ENCODE measurements around the gene SLC39A8.
"Not testable (repeated sequence)": the region's sequence is repeated elsewhere in the genome, so short reads cannot be mapped to it uniquely, and the experiment has no call there.

Gene SLC39A8

GRCh38 chr4:102250341-102250740 lies 94.9 kb downstream of the SLC39A8 start:
- in situ Hi-C loops (cut with HindIII; ENCODE audit: low sequenced_read_pairs): no loop called here

GRCh38 chr4:102247041-102247440 lies 98.2 kb downstream of the SLC39A8 start:
- DNase-seq (ENCODE audit: low read depth): peak; percentile 74
- in situ Hi-C loops (cut with HindIII; ENCODE audit: low sequenced_read_pairs): no loop called here
- TF ChIP-seq, protein P1, sequence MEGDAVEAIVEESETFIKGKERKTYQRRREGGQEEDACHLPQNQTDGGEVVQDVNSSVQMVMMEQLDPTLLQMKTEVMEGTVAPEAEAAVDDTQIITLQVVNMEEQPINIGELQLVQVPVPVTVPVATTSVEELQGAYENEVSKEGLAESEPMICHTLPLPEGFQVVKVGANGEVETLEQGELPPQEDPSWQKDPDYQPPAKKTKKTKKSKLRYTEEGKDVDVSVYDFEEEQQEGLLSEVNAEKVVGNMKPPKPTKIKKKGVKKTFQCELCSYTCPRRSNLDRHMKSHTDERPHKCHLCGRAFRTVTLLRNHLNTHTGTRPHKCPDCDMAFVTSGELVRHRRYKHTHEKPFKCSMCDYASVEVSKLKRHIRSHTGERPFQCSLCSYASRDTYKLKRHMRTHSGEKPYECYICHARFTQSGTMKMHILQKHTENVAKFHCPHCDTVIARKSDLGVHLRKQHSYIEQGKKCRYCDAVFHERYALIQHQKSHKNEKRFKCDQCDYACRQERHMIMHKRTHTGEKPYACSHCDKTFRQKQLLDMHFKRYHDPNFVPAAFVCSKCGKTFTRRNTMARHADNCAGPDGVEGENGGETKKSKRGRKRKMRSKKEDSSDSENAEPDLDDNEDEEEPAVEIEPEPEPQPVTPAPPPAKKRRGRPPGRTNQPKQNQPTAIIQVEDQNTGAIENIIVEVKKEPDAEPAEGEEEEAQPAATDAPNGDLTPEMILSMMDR (IDR thresholded peaks at IDR 0.05; ENCODE audit: low read depth, low read length, missing control alignments): no peak
- H3K4me3 ChIP-seq (ENCODE audit: low read depth, low read length): no peak overlapping the region

More at GRCh38 chr4:102250341-102250740, 94.9 kb downstream of the SLC39A8 start:
- TF ChIP-seq, protein P1 (IDR thresholded peaks at IDR 0.05; ENCODE audit: low read depth, low read length, missing control alignments): no peak
- no peak overlapping the region for H3K4me3 ChIP-seq (ENCODE audit: low read depth, low read length)
- no peak for DNase-seq (ENCODE audit: low read depth)

GRCh38 chr4:102246416-102246815 lies 98.9 kb downstream of the SLC39A8 start:
- TF ChIP-seq, protein P1 (IDR thresholded peaks at IDR 0.05; ENCODE audit: low read depth, low read length, missing control alignments): no peak
- DNase-seq (ENCODE audit: low read depth): no peak
- in situ Hi-C loops (cut with HindIII; ENCODE audit: low sequenced_read_pairs): no loop called here
- no peak overlapping the region for H3K4me3 ChIP-seq (ENCODE audit: low read depth, low read length)

GRCh38 chr4:102244878-102245535 lies 100.3 kb downstream of the SLC39A8 start:
- no peak for DNase-seq (ENCODE audit: low read depth)
- H3K4me3 ChIP-seq (ENCODE audit: low read depth, low read length): no peak overlapping the region
- TF ChIP-seq, protein P1 (IDR thresholded peaks at IDR 0.05; ENCODE audit: low read depth, low read length, missing control alignments): no peak
- in situ Hi-C loops (cut with HindIII; ENCODE audit: low sequenced_read_pairs): no loop called here

DNA sequence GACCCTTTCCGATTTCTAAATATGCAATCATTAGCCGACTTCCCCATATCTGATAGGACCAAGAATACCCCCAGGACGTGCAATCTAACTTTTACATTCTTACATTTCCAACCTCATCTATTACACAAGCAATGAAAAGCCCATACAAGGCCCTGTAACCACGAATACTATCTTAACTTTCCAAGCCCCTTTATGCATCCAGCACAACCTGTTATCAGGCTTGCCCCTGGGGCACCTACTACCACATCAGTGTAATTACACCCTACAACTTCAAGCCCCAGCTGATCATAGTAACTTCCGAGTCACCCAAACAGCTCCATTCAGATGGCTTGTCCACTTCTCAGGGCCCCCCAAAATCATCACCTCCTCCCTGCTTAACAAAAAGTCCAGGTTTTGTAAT lies 102.0 kb downstream of the SLC39A8 start:
- DNase-seq (ENCODE audit: low read depth); in situ Hi-C loops (cut with HindIII; ENCODE audit: low sequenced_read_pairs); H3K4me3 ChIP-seq (ENCODE audit: low read depth, low read length): not testable (repeated sequence)

GRCh38 chr4:102234243-102234838 lies 110.9 kb downstream of the SLC39A8 start:
- in situ Hi-C loops (cut with HindIII; ENCODE audit: low sequenced_read_pairs): no loop called here
- DNase-seq (ENCODE audit: low read depth): no peak
- no peak overlapping the region for H3K4me3 ChIP-seq (ENCODE audit: low read depth, low read length)
- TF ChIP-seq, protein P1 (IDR thresholded peaks at IDR 0.05; ENCODE audit: low read depth, low read length, missing control alignments): no peak

- in situ Hi-C loops (cut with HindIII; ENCODE audit: low sequenced_read_pairs): no loop called here
- no peak overlapping the region for H3K4me3 ChIP-seq (ENCODE audit: low read depth, low read length)
- no peak for DNase-seq (ENCODE audit: low read depth)
- TF ChIP-seq, protein P1 (IDR thresholded peaks at IDR 0.05; ENCODE audit: low read depth, low read length, missing control alignments): no peak
Measured at GRCh38 chr4:102230194-102230593, 115.1 kb downstream of the SLC39A8 start.
